GM12873 (cell line): ENCODE data around the gene CTNNA2.

Experiments used
- CTCF ChIP-seq: IDR thresholded peaks from 2 replicates; pipeline ENCODE4 v1.5.1; 2012; ENCODE audit warnings: low read depth, mild to moderate bottlenecking, moderate library complexity, low read length, control low read depth; ENCODE audit not compliant: insufficient read depth; ENCODE audit errors: missing control alignments

CTNNA2 gene

GRCh38 chr2:80689106-80689505, 1176.3 kb downstream of the CTNNA2 start:
- TF ChIP-seq CTCF = no peak
